Measurements from ENCODE around the gene PTGR3.

DNA sequence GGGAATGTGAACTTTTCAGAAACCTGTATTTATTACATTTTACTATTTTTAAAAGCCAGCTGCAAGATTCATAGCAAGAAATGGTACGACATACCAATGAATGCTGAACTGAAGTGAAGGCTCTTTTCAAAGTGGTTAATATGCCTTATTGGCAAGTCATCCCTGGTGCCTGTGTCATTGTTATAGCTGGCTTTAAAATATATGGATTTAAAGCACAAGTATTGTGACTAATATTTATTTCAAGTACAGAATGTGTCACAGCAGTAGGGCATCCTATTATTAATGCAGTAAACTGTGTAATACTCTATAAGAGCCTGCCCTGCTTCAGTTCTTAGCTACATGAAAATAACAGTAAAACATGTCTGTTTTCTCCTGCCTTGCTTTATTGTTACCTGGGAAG lies 12.5 kb upstream of the PTGR3 start:
- no peak for TF ChIP-seq POLR2A (IDR thresholded peaks at IDR 0.05)
- TF ChIP-seq, protein P1, sequence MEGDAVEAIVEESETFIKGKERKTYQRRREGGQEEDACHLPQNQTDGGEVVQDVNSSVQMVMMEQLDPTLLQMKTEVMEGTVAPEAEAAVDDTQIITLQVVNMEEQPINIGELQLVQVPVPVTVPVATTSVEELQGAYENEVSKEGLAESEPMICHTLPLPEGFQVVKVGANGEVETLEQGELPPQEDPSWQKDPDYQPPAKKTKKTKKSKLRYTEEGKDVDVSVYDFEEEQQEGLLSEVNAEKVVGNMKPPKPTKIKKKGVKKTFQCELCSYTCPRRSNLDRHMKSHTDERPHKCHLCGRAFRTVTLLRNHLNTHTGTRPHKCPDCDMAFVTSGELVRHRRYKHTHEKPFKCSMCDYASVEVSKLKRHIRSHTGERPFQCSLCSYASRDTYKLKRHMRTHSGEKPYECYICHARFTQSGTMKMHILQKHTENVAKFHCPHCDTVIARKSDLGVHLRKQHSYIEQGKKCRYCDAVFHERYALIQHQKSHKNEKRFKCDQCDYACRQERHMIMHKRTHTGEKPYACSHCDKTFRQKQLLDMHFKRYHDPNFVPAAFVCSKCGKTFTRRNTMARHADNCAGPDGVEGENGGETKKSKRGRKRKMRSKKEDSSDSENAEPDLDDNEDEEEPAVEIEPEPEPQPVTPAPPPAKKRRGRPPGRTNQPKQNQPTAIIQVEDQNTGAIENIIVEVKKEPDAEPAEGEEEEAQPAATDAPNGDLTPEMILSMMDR (IDR thresholded peaks at IDR 0.05), result no peak
- TF ChIP-seq EP300 (IDR thresholded peaks at IDR 0.05), result no peak
- TF ChIP-seq POLR2AphosphoS5 (IDR thresholded peaks at IDR 0.05), result no peak

All from gastroesophageal sphincter (tissue), 3 donors.